ENCODE results near the gene KIAA0319L.

The KIAA0319L gene

DNA sequence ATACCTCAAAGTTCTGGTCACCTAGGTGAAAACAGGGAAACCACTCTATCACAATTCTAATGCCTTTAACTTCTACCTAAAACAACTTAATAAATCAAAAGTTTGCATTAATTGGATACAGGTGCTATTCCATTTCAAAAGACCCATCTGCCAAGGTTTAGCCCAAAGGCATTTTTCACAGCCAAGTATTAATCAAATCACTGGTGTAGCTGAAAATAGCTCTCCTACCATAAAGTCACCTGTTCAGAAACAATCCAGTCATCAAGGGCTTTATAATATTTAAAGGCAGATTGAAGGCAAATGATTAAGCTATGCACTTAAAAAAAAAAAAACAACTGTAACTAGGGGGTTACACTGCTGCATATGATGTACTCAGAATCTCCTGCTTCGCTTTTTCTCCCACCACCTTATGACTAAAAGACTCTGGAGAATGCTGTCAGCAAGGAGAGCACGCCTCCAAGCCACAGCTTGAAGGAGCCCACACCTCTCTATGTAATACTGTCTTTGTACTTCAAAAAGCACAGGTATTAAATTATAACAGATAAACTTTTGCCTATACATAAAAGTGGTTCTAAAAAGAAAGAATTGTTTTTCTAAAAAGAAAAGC is 20.5 kb downstream of the KIAA0319L start:
- DNase-seq (ENCODE audit: low spot score) = no peak

DNA sequence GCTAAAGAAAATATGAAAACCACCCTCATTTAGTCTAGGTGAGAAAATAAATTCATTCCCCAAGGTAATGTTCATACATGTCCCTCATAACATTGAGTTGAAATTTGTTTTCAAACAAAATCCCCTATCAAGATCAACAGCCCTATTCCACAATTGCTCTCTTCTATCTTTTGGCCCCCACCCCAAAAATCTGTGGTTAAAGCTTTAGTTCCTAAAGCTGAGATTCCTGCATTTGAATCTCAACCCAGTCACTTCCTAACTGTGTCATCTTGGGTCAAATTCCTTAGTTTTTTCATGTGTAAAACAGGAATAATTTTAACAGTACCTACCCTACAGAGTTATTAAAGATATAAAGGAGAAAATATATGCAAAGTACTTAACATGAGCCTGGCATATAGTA is 22.0 kb downstream of the KIAA0319L start:
- no peak for DNase-seq (ENCODE audit: low spot score)

DNA sequence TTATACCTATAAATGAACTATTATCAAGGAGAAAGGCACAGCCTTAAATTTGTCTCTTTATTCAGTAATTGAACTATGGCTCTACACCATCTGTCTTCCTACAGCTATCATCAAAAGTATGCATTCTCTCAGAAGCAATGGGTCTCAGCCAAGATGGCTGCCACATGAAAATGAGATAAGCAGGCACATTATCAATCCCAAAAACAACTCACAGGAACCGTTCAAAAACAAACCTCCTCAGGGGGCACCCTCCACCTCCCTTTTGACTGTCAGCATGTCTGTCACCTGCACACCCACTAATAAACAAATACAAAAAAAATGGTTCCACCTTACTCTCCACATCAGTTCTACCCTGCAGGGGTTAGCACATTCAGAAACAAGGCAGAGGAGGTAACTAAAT is 23.6 kb downstream of the KIAA0319L start:
- DNase-seq (ENCODE audit: low spot score) = no peak

DNA sequence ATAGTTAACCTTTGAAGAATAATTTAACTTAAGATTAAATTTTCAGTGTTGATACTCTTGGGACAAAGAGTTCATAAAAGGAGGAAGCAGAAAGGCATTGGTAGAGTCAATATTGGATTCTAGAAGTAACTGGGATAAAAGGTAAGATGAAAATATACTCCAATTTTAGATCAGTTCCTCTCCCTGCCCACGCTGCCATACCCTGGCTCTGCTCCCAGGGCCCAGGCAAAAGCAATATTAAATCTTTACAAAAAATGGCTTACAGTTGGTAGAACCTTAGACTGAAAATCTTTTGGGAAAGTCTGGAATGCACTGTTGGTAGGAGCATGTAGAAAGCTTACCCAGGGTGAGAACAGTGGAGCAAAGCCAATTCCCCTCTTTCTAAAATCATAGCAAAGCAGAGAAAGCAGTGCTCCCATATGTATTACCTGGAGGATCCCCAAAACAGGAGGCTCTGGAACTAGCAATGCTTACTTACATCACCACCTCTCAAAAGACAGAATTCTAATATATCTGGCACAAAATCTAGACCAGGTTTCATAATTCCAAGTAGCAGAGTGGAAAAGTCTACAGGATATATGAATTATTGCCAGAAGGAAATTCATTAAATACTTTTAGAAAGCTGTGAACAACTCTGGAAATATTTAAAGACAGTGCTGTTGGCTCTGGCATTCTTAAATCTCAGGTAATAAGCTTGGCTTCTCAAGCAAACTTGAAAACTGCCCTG is 24.5 kb downstream of the KIAA0319L start:
- no peak for DNase-seq (ENCODE audit: low spot score)

DNA sequence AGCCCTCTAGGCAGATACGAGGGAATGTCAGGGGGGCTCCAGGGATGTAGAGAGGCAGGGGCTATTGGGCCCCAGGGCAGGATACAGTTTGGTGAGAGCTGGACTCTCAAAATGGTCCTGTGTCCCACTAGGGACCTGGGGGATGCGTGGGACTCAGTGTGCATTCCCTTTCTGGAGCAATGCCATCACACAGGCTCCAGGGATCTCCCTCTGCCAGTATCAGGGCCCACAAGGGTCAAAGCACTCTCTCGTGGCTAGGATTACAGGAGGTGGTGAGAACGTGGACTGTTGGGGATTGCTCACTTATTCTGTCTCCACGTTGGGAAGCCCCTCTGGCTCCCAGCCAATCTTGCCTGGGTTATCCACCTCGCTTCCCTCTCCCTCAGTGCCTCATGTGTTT is 25.8 kb downstream of the KIAA0319L start:
- no peak for DNase-seq (ENCODE audit: low spot score)

DNA sequence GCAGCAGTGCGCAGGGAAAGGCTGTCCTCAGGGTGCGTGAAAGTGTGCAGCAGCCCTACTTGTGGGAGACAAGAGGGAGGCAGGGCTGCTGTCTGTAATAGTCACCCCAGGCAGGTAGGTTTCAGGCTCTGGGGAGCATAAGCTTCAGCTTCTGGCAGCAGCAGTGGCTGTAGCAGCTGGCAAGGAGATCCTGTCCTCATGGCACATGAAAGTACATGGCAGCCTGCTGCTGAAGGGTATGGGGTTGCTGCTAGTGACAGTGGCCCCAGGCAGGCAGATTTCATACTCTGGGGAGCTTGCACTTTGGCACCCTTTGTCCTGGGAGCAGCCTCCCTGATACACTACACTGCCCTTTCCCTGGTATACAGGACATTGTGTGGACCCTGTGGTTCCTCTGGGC is 26.3 kb downstream of the KIAA0319L start:
- DNase-seq (ENCODE audit: low spot score) = no peak

DNA sequence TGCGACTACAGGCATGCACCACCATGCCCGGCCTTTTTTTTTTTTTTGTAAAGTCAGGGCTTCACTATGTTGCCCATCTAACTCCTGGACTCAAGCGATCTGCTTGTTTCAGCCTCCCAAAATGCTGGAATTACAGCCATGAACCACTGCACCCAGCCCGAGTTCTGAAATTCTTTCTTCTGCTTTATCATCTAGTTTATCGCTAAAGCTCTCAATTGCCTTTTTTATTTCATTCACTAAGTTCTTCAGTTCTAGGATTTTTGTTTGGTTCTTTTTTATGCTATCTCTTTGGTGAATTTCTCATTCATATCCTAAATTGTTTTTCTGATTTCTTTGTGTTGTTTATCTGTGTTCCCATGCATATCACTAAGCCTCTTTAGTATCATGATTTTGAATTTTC is 27.0 kb downstream of the KIAA0319L start:
- no peak for DNase-seq (ENCODE audit: low spot score)

DNA sequence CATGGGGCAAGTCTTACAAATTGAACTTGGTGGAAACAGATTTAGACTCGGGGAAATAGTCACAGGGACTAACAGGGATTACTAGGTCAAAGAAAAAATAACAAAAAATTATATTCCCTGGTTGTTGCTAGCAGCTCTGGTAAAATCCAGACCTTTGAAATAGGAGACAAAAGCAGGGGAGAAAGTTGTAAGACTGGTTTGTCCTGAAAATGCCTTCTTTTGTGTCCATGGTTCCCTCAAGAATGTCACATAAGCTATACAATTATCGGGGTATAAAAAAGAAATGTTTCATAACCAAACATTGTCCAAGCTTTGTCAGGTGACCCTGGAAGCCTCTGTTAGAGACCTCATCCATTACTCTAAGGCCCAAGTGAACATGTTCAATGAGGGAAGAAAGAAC is 33.1 kb downstream of the KIAA0319L start:
- DNase-seq (ENCODE audit: low spot score) = no peak

DNA sequence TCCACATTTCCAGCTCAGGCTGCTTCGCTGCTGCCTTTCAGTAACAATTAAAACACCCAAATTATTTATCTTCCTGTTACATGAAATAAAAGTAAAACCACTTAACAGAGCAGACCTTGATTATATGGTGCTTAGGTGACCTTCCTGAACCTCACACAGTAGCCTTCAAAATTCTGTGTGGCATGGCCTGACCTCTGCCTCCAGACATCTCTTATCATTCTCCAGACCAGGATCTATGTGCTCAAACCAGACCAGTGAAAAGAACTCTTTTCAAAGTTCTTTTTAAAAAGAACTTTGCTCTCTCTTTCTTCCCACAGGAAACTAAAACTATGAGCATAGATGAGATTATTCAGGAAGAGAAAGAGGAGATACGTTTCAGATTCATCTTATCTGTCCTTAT is 37.8 kb downstream of the KIAA0319L start:
- no peak for DNase-seq (ENCODE audit: low spot score)

DNA sequence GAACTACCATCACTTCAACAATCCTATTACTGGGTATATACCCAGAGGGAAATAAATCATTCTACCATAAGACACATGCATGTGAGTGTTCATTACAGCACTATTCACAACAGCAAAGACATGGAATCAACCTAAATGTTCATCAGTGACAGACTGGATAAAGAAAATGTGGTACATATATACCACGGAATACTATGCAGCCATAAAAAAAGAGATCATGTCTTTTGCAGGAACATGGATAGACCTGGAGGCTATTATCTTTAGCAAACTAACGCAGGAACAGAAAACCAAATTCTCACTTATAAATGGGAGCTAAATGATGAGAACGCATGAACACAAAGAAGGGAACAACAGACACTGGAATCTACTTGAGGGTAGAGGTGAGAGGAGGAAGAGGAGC is 39.0 kb downstream of the KIAA0319L start:
- DNase-seq (ENCODE audit: low spot score) = no peak

DNA sequence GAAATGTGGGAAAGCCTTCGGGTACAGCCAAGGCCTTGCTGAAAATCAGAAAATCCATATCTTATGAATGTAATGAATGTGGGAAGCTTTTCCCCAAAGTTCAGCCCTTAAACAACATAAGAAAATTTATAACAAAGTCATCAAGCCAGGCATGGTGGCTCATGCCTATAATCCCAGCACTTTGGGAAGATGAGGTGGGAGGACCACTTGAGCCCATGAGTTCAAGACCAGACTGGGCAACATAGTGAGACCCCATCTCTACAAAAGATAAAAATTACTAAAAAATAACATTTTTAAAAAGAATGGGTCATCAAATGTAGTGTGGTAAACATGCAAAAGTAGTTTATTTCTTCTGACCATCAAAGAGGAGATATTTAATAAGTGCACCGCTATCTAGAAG is 45.9 kb downstream of the KIAA0319L start:
- DNase-seq (ENCODE audit: low spot score) = no peak

DNA sequence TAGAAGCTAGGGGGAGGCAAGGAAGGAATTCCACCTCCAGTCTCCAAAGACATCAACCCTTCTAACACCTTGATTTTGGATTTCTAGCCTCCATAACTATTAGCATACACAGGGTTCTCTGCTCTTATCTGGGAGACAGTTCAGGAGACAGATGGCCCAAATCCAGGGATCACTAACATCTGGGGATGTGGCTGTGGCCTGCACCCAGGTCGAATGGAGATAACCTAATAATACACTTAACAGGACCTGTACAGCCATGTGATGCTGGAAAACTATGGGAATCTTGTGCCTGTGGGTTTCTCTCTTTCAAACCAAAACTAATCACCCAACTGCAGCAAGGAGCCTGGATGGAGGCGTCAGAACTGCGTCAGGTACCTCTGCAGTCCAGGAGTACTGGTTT is 47.6 kb downstream of the KIAA0319L start:
- no peak for DNase-seq (ENCODE audit: low spot score)

DNA sequence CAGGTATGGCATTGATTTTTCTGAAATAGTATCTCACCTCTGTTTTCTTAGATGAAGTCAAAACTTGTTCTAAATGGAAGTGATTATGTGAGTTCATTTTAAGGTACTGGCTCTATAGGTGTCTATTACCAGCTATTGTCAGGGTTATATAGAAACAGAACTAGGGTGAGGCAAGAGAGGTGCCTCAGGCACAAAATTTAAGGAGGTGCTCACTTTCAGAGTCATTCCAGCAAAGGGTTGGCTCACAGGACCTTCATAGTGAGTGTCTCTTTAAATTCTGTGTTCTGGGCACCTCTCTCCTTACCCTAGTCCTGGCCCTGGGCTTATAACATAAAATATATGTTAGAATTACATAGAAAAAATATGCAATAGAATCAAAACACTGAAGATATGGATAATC is 49.3 kb downstream of the KIAA0319L start:
- no peak for DNase-seq (ENCODE audit: low spot score)

DNA sequence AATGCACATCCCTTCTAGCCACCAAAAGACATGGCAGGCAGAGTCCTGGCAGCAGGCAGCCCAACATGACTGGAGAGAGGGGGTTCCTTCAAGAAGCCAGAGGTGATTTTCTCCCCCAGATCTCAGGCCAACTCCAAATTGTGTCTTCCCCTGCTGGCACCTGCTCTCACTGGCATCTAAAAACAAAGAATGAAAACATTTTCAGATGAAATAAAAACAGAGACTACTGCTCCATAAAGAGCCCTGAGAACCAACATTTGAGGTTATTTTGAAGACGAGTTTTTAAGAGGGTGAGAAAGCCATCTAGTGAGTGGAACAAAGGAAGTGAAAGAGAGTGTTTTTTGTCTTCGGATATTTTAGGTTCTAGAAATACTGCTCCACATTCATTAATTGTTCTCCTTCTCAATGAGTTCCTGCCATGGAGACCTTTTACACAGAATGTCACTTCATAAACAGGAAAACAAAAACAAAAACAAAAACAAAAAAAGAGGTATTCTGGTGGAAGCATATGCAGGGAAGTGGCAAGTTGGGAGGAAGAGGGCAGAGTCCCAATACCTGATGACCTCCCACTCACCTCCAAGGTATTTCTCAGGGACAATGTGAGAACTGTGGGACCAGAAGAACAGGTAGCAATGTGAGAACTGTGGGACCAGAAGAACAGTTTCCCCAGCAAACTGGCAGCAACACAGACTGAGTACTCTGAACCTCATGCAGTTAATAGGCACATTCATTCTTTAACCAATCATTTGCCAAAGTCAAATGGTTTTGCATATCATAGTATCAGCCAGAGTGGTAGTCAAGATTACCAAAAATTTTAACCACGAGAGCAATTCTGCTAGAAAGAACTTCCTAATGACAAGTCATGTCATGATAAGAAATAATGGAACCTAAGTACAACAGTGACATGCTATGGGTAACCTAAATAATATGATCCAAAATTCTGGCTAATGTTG is 50.0 kb downstream of the KIAA0319L start:
- no peak for DNase-seq (ENCODE audit: low spot score)

DNA sequence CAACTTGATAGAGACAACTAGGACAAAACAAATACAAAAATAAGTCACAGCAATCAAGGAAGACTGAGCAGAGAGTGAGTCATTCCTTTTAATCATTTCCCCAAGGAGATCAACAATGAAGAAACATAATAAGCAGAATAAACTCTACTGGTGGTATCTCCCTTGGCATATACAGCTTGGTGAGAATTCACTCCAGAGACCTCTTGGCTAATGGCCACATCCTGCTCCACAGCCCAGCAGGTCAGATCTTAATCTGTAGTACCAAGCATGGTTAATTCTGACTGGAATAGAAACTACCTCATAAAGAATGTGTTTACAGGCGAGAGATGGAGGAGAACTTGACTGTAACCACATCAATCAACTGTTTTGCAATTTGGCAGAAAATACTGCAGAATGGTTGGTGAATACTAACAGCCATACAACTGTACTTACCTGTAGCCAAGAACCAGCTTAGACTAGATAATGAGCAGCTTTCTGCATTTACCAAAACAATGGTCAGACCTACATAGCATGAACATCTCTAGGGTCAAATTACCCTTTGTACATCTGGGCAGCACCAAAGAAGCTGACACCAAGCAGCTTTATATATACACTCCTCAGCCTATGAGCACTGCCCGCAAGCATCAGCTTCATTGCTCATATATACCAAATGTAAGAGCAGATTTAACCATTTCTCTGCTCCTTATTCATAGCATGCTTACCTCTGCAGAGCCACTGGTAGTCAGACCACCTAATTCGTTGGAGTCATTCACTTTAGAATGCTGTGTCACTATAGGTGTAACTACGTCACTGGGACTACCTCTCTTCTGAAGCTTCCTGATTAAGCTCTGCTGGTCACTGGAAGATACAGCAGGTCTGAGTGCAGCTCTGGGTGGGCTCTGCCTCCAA is 51.0 kb downstream of the KIAA0319L start:
- peak; percentile 27 for DNase-seq (ENCODE audit: low spot score)

DNA sequence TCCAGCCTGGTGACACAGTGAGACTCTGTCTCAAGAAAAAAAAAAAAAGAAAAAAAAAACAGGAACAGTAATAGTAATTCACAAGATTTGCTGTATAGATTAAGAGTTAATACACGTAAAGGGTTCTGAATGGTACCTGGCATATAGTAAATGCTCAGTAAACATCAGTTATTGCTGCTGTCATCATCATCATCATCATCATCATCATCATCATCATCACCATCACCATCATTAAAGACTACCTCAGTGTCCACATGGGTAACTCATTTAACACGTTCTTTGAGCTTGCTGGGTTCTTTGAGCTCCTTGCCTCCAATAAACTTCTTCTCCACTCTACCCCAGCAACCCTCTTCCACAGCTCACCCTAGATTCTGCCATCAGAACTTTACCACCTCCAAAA is 55.0 kb downstream of the KIAA0319L start:
- DNase-seq (ENCODE audit: low spot score) = no peak

DNA sequence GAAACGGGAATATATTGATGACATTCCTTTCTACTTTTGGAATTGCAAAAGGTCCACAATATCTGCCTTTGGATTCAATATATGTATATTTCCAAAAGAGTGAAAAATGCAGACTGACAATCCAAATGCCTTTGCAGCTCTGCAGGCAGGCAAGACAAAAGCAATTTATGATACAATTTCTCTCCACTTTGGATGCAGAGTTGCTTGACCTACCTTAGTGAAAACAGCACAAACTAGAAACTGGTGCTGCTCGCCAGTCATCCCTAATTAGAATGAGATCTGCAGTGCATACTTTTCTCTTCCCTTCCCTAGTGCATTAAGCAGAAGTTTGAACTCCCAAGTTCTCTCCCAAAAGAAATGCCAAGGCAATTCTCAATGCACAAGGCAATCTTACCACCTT is 56.8 kb downstream of the KIAA0319L start:
- DNase-seq (ENCODE audit: low spot score) = no peak

DNA sequence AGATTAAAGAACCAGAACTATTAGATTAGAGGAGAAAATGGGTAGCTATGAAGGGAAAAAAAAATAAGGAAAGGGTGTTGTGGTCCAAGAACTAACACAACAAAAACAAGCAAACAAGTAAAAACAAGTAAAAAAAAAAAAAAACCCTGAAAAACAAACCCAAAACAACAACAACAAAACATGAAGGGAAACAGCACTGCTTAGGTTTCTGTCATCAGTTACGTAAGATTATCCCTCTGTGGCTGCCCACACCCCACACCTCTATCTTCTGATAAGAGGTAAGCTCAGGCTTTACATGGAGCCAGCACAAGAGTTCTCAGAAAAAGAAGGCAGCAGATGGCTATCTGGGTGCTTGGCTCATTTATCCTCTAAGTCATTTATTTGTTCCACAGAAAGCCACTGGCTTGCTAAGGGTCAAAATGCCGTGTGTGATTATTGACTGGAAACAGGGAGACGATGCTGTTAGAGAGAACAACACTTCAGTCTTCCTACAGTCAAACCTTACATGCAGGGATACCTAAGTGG is 57.5 kb downstream of the KIAA0319L start:
- no peak for DNase-seq (ENCODE audit: low spot score)

DNA sequence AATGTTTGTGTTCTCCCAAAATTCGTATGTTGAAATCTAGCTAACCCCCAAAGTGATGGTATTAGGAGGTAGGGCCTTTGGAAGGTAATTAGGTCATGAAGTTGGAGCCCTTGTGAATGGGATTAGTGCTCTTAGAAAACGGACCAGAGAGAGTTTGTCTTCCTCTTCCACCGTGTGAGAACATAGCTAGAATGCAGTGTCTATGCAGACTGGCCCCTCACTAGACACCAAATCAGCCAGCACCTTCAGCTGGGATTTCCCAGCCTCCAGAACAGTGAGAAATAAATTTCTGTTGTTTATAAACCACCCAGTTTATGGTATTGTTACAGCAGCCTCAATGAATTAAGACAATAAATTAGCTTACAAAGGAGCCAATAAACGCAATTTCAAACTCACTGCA is 58.0 kb downstream of the KIAA0319L start:
- DNase-seq (ENCODE audit: low spot score) = no peak

DNA sequence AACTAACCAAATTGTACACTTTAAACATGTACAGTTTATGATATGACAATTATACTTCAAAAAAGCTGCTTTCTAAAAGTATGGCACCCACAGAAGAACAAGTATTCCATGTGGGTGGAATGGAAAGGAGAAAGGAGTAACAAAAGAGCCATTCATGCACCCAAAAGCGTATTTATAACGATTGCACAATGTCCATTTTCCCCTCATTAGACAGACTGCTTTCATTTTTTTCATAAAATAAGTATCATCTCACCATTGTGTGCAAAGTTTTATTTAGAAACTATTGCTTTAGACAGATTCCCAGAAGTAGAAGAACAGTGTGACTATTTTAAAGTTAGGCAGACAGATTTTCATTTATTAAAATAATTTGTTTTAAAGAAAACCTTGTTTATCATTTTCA is 59.6 kb downstream of the KIAA0319L start:
- no peak for DNase-seq (ENCODE audit: low spot score)

DNA sequence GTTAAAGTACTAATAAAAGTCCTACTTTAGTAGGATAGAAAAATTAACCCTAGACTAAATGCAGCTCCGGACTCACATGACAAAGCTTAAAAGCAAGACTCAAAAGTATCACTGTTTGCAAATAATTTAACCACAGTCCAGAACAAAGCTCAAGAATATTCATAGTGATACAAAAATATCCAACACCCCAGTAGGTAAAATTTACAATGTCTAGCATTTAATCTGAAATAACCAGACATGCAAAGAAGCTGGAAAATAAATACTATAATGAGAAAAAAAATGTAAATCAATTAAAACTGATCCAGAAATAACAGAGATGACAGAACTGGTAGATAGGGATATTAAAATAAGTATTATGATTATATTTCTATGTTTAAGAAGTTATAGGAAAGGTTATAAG is 67.0 kb downstream of the KIAA0319L start:
- DNase-seq (ENCODE audit: low spot score) = no peak

DNA sequence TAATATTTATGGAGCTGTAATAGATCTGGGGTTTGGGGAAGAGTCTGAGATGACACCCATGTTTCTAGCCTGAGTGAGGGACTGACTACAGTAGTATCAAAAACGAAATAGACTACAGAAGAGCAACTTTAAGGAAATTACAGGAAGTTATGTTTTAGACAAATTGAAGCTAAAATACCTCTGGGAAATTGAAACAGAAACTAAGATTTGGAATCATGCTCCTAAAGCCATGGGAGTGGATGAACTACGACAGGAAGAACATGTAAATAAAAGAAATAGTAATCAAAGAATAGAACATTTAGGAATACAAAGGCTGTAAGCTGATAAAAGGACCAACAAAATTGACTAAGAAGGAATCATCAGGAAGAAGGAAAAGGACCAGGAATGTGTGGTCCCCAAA is 68.9 kb downstream of the KIAA0319L start:
- no peak for DNase-seq (ENCODE audit: low spot score)
